ENCODE measurements around the gene RPL28.
A peak's percentile ranks its signal among the peaks of the same experiment; 100 is the strongest.

RPL28 gene

GRCh38 chr19:55348317-55349034, 37.3 kb upstream of the RPL28 start:
- no peak overlapping the region for H3K4me3 ChIP-seq (ENCODE audit: low read depth, low read length)
- no peak for TF ChIP-seq CTCF (IDR thresholded peaks at IDR 0.05; ENCODE audit: low read depth, low read length)

- no peak overlapping the region for H3K4me3 ChIP-seq (ENCODE audit: low read depth, low read length)
- TF ChIP-seq CTCF (IDR thresholded peaks at IDR 0.05; ENCODE audit: low read depth, low read length): no peak
These were observed 35.0 kb upstream of the RPL28 start for GRCh38 chr19:55350620-55351315.

- H3K4me3 ChIP-seq (ENCODE audit: low read depth, low read length): no peak overlapping the region
- no peak for TF ChIP-seq CTCF (IDR thresholded peaks at IDR 0.05; ENCODE audit: low read depth, low read length)
These were observed 33.7 kb upstream of the RPL28 start for GRCh38 chr19:55352040-55352439.

- no peak for TF ChIP-seq CTCF (IDR thresholded peaks at IDR 0.05; ENCODE audit: low read depth, low read length)
- no peak overlapping the region for H3K4me3 ChIP-seq (ENCODE audit: low read depth, low read length)
These were observed 33.1 kb upstream of the RPL28 start for GRCh38 chr19:55352549-55353145.

- TF ChIP-seq CTCF (IDR thresholded peaks at IDR 0.05; ENCODE audit: low read depth, low read length): no peak
- H3K4me3 ChIP-seq (ENCODE audit: low read depth, low read length): peak overlapping the region; percentile 56
These were observed 32.4 kb upstream of the RPL28 start for GRCh38 chr19:55353356-55353802.

- peak overlapping the region; percentile 56 for H3K4me3 ChIP-seq (ENCODE audit: low read depth, low read length)
- no peak for TF ChIP-seq CTCF (IDR thresholded peaks at IDR 0.05; ENCODE audit: low read depth, low read length)
These were observed 31.7 kb upstream of the RPL28 start for GRCh38 chr19:55353803-55354697.

Data from WI38 (cell line).